ENCODE measurements around the gene HTR1D.

HTR1D gene

DNA sequence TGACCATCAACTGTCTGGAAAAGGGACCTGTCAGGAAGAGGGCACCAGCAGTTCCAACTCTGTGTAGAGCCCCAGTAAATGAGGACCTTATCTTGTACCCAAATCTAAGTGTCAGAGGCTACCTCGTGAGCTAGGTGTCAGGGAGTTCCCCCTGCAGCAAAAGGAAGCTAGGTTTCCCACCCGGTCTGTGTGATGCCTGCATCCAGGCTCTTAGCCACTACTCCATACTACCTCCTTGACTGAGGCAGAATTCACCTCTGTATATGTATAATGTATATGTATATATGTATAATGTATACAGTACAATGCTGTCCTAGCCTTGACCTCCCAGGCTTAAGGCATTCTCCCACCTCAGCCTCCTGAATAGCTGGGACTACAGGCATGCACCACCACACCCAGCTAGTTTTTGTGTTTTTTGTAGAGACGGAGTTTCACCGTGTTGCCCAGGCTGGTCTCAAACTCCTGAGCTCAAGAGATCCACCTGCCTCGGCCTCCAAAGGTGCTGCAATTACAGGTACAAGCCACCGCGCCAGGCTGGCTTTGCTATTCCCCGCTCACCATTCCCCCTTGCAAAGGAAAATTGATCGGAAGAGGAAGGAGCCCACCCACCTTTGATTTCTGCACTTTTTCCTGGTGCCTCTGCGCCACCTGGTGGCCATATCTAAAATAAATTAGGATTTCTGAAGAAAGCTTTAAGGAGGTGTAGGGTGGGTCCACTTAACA is 32.9 kb downstream of the HTR1D start:
- DNase-seq (ENCODE audit: low spot score), result peak; percentile 44

DNA sequence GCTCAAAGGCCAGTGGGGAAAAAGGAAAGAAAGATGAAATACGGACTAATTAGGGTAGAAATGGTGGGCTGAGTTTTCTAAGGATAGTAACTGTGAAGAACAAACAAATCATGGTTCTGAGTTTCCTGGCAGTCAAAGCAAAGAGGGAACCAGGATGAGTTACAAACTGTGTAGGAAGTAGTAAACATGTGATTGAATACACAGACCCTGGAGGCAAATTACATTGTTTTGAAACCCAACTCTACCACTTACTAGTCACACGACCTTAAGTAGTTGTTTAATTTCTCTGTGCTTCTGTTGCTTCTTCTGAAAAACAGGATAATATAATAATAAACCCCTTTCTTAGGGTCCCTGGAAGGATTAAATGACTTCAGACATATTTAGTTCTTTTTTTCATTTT is 37.4 kb downstream of the HTR1D start:
- DNase-seq (ENCODE audit: low spot score), result no peak

DNA sequence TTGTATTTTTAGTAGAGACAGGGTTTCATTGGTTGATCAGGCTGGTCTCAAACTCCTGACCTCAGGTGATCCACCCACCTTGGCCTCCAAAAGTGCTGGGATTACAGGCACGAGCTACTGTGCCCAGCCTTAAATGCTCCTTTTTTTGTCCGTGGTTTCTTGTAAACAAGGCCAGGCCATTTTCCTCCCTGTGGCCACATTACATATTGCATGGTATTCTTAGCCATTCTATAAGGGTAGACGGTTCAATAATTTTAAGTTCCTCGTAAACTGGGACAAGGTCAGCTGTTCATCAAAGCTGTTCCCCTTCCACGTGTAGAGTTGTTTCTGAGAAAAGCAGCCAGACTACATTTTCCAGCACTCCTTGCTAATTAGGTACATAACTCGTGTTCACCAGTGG is 38.4 kb downstream of the HTR1D start:
- peak; percentile 35 for DNase-seq (ENCODE audit: low spot score)

DNA sequence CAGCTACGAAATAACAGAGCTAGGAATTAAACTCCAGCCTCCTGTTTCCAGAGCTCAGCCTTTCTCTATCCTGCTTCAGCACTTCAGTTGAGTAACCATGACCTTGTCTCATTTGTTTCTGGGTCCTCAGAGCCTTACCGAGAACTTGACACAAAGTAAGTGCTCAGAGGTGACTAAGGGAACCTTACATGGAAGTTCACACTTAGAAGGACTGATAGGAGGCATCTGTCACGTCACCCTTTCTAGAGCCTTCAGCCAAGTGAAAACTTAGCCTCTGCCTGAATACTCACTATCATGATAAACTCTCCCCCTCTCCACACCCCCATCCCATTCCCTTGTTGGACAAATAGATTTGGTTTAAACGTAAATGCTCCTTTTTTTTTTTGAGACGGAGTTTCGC is 38.9 kb downstream of the HTR1D start:
- no peak for DNase-seq (ENCODE audit: low spot score)

DNA sequence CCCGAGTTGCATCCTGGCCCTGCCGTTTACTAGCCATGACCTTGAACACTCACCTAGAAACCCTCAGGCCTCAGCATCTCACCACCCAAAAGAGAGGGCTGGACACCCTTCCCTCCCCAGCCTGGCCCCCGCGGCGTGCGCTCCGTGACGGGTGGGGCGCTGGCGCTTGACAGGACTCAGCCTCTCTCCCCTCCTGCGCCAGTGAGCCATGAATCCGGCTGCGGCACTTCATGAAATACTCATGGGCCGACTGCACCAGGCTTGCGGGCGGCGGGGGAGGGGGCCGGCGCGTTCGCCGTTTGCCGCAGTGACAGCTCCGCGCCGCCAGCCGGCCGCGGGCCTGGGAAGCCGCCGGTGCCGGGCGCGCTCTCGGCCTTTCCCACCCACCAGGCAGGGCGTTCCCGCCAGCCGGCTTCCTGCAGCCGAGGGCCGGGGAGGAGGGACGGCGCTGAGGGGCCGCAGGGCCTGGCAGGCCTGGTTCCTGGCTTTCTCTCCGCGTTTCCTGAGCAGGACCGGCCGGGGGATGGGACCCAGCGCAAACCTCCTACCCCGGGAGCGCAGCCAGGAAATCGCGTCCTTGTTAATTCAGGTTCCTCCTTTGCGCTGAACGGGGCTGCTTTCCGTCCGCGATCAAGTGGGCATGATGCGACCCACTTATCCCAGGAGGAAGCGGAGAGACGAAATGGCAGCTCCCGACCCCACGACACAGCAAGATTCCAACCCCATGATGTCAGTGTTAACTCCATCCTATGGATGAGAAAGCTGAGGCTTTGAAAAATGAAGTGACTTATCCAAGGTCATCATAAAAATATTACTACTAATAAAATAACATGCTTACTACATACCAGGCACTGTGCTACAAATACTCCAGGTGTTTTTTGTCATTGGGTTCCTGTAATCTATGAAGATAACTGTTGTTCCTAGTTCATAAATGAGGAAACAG is 39.6 kb downstream of the HTR1D start:
- DNase-seq (ENCODE audit: low spot score), result peak; percentile 88

DNA sequence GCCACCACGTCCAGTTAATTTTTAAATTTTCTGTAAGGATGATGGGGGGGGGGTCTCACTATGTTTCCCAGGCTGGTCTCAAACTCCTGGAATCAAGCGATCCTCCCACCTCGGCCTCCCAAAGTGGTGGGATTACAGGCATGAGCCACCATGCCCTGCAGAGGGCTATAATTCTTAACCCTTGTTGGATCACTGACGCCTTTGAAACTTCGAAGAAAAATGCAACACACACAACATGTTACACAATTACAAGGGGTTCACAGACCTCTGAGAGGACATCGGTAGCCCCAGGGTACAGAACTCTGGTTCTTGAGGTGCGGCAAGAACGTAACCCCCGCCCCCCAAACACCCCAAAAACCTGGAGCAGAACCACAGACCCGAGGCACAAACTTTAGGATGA is 40.3 kb downstream of the HTR1D start:
- no peak for DNase-seq (ENCODE audit: low spot score)

DNA sequence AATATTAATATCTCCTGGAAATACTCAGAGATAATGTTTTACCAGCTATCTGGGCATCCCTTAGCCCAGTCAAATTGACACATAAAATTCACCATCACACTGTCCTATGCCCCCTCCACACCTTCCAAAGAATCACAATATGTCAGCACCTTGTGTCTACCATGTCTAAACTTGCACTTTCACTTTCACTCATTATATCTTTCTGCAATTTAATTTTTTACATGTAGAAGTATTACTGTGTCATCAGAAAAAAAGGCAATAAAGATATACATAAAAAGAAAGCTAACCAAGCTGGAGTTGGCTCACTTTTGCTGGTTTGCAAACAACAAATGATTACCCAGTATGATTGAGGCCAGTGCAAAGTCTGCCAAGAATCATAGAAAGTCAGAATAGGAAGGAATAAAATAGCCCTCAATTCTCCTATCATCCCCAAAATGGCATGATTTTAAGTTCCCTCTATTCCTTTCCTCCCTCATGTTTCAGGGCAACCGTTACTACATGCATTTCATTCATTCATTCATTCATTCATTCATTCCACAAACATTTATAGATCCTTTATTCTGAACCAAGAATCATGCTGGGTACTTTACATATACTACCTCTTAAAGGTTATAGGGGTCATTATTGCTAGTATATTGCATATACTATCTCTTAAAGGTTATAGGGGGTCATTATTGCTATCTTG is 42.7 kb downstream of the HTR1D start:
- DNase-seq (ENCODE audit: low spot score), result no peak

DNA sequence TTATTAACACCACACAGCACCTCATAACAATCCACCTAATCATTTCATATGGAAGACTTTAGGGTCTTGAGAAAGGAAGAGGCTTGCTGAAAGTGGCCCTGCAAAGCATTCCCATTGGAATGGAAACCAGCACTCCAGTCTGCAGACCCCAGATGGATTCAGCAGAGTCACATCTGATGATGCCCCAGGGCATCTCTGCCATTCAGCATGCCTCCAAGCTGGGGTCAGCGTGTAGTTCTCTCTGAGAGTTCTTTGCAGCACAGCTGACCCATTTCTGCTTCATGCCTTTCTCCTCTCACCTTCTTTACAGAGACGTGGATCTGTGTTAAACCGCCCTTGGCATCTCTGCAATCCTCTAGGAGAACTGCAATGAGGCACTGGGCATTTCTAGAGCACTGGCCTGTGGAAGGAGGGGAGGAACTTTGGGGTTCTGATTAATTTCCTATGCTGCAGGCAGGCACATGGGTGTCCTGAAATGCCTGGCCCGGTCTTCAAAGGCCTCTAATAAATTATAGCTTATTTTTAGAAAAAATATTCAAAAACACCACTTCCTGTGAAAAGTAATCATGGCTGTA is 46.0 kb downstream of the HTR1D start:
- DNase-seq (ENCODE audit: low spot score), result peak; percentile 31

DNA sequence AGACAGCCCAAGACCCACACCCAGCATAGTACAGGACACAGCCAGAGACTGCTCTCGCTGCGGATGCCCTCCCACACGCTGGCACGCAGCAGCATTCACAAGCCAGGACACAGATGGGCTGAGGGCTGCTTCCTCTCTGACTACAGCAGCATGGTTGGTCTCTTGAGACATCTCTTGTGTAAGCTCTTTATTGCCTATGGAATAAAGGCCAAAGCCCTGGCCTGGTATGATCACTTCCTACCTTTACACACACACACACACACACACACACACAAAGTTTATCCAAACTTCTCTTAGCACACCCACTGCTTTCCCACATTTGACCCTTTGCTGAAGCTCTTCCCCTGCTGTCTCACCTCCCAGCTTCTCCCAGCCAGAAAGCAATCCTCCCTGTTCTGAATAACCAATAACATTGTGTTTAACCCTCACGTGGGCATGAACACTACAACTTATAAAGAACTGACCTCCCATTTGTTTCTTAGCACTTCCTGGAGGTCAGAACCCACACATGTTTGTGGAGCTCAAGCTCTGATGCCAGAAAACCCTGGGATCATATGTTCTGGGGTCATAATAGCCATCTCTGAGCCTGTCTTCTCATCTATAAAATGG is 47.5 kb downstream of the HTR1D start:
- peak; percentile 85 for DNase-seq (ENCODE audit: low spot score)

DNA sequence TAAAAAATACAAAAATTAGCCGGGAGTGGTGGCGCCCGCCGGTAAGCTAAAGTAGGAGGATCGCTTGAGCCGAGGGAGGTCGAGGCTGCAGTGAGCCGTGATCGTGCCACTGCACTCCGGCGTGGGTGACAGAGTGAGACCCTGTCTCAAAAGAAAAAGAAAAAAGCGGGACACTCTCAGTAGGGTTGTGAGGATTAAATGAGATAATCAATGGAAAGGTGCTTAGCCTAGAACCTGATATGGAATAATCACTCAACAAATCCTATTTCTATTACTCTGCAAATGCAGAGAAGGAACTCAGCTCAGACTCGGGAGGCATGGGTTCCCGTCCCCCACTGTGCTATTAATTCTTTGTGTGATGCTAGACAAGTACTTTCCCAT is 48.1 kb downstream of the HTR1D start:
- DNase-seq (ENCODE audit: low spot score), result no peak

DNA sequence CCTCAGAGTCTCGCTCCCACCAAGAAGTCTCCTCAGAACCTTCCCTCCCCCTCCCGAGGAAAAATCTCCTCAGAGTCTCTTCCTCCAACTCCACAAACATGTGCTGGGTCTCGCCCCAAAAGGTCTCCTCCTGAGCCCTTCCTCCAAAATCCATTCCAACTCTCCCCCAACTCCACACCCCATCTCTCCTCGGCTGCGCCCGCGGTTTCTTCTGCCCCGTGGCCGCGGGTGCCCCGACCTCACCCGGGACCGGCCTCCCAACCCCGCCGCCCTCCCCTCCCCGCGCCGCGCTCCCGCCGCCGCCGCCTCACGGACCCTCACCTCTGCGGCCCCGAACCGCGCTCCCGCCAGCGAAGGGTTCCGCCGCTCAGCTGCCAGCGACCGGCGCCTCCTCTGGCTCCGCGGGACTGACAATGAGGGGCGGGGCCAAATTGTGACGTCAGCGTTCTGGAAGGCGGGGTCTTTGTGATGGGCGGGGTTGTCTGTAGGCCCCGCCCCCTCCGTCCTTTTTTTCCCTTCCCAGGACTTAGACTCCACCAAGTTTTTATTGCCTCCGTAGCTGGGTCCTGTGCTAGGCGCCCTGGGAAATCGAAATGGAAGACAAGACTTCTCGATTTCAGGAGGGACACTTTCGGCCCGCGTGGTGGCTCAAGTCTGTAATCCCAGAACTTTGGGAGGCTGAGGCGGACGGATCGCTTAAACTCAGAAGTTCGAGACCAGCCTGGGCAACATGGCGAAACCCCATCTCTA is 48.7 kb downstream of the HTR1D start, which contains the start of gene LUZP1:
Gene LUZP1 (minus strand): TSS at position 412 of the 750 bp plus-strand sequence.
- peak; percentile 90 for DNase-seq (ENCODE audit: low spot score)

DNA sequence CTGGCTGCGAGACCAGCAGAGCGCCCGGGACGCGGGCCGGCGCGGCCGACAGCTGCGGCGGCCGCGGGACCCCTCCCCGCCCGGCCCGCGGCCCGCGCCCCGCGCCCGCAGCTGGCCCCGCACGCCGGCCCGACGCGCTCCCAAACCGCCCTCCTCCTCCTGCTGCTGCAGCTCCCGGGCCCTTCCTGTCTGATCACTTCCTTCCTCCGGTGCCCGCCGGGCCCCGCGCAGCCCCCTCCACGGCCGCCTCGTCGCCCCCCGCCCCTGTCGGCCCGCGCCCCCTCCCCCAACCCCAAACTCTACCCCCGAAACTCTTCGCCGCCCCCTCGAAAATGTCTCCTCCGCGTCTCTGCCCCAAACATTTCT is 49.2 kb downstream of the HTR1D start:
- DNase-seq (ENCODE audit: low spot score), result no peak

DNA sequence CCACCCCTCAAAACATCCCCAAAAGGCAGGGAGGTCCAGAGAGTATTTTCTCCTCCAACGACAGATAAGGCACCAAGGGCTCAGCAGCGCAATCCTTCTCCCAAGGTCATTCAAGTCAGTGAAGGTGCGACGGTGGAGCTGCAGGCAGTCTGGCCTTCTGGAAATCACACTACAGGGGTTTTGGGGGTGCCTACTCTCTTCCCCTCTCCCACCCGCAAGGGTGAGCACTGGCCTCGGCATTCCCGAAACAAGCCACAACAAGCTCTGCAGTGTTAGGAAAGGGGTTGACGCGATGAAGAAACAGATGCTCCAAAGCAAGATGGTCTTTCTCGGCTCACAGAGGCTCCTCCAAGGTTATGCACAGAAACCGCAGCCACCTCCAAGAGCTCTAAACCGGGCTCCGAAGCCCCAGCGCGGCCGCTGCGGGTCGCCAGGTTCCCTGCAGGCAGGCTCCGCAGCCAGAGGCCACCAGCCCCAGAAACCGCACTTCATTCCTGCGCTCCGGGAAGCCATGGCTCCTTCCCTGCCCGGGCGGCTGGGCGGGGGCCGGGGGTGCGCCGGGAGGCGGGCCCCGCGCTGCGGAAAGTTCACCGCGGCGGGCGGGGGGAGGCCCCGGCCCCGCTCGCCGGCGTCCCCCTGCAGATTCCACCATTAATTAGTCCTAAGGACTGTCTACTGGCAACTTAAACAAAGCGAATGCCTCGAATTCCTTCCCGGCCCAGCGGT is 49.8 kb downstream of the HTR1D start:
- DNase-seq (ENCODE audit: low spot score), result peak; percentile 66

DNA sequence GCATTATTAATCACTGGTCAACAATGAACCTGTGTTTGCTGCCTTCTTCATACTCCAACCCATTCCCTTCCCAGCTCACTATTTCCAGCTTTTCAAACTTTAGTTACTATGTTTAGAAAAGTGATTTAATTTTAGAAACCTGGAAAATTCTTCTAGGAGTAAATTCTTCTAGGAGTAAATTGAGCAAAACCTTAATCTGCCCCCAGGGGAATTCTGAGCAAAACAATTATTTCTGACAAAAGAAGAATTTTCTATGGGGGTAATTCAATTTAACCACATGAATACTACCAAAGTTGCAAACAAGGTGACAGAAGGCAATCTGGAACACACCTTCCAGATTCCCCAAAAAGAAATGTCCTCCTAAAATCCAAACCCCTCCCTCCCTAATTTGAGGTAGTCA is 50.4 kb downstream of the HTR1D start:
- DNase-seq (ENCODE audit: low spot score), result no peak

DNA sequence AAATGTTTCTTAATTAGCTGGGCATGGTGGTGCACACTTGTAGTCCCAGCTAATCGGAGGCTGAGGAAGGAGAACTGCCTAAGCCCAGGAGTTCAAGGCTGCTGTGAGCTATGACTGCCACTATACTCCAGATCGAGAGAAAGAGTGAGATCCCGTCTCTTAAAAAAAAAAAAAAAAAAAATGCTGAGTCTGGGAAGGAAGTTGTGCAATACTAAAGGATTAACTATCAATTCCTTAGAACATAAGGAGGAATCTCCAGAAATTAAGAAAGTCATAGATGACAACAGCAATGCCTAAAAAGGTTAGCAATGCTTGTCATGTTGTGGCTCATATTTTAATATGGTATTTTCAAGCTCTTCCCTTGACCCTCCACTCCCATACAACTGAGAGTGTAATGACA is 53.9 kb downstream of the HTR1D start:
- peak; percentile 23 for DNase-seq (ENCODE audit: low spot score)

DNA sequence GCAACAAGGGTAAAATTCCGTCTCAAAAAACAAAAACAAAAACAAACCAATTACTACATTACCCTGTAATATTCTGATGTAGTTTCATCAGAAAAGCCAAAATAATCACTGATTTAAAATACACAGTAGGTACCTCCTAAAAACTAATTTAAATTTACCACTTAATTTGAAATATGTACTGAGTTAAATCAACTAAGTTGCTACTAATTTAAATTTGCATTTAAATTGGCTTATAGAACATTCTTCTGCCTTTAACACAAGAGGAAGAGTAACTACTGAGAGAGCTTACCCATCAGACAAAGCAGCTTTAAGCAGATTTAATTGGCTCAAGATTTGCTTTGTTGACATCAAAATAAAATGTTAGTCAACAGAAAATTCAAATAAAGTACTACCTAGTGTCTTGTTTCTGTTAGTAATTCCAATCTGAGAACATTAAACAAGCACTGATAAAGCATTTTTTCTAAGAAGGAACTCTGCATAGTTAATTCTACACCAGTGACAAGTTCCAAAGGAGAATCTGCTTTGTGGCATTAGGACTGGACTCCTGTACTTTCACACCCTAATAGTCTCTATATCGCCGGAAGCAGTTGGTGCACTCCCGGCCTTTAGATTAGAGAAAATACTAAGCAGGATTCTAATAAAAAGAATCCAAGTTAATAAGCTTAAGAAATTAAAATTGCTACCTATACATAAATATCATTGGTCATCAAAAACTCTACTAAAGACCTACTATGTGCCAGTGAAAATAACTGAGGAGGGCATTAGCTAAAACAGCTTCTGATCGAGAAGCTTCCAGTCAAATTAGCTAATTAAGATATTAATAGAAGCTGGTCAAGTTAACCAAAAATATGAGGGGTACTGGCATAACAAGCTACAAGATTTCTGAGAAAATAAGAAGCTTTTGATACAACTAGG is 57.1 kb downstream of the HTR1D start:
- DNase-seq (ENCODE audit: low spot score), result no peak

DNA sequence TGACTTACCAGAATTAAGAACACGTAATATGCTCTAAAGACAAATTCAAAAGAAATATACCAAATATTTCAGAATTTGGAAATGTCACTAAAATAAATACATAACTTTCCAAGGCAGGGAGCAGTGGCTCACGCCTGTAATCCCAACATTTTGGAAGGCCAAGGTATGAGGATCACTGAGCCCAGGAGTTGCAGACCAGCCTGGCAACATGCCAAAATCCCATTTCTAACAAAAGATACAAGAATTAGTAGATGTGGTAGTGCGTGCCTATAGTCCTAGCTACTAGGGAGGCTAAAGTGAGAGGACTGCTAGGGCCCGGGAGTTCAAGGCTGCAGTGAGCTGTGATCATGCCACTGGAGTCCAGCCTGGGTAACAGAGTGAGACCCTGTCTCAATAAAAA is 60.4 kb downstream of the HTR1D start:
- DNase-seq (ENCODE audit: low spot score), result no peak

DNA sequence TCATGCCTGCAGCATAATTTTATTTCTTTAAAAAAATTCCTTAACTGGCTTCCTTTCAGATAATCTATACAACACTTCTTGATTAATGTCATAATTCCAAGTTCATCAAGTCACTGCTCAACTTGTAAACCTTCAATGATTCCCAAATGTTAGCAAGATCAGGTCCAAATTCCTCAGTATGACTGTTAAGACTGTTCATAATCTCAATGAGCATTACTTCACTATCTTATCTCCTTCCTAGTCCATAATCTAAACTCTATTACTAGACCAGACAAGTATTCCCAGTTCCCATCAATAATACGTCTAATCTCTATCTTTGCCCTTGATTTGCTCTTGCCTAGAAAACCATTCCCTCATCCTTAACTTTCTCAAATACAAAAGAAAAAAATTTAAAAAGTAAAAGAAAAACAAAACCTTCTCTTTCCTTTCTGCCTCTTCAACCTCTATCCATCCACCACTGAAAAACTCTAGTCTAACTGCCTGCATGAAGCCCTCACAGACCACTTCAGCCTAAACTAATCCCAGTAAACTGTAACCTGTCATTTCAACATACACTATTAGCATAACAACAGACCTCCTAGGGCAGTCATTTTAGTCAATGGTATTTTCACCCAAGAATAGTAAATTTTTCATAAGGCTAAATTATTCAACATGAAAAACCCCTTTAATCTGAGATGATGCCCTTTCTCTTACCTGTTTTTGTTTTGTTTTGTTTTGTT is 64.2 kb downstream of the HTR1D start:
- no peak for DNase-seq (ENCODE audit: low spot score)

DNA sequence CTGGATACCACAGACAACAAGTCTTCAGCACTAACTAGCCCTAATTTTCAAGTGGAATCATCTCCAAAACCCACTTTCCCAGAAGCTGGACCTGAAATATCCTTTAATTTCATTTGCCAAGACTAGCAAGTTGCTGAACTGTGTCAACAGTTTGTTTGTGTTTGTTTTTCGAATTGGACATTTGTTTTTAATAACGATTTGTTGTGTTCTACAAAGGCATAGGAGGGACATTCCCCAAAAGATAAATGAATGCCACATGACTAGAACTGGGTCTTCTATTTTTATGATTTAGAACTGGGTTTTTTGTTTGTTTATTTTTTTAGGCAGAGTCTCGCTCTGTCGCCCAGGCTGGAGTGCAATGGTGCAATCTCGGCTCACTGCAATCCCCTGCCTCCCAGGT is 66.6 kb downstream of the HTR1D start:
- DNase-seq (ENCODE audit: low spot score), result no peak
